OCI-M2 (cell line): ENCODE results near the gene AGER.

Experiments
- DNase-seq: peaks from one replicate; lab custom pipeline; 2025; ENCODE audit not compliant: unreplicated experiment; lab: John Stamatoyannopoulos, UW

The AGER gene

DNA sequence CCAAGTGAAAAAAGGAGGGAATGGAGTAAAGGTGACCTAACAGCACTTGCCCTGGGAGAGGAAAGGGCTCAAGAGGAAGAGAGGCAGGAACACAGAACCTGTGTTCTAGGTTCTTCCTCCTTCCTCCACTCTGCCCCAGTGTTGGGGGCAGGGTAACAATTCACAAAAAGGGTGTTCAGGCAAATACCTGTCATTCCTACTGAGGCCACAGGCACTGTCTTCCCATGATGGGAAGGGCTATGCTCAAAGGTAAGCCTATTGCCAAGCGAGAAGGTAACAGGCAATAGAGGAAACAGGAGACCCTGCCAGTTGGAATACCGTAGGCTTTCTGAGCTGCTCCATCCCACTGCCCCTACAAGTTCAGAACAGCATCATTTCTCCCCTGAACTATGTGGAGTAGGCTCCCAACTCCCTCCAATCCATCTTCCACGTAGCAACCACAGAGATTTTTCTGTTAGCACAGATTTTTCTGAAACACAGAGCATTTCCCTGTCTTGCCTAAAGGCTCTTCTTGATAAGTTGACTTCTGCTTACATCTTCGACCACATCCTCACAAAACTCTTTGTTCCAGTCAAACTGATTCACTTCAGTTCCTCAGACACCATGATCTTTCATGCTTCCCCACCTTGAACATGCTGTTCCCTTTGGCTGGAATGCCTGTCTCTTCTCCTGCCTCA lies 10.9 kb downstream of the AGER start:
- DNase-seq, result no peak

DNA sequence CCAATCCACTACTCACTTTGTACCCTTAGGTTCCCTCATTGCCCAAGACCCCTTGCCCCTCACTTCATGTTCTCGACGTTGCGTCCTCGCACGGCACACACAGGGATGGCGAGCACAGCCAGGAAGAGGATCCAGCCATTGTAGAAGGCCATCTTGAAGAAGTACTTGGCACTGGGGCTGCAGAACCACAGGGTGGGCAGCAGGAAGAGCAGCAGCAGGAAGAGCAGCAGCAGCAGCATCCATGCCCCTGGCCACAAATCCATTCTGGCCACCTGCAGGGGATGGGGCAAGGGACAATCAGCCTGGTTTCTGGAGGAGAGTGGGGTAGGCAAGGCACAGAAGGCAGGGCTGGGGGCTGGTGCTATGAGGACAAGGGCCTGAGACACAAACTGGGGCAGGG lies 12.8 kb downstream of the AGER start:
- DNase-seq, result no peak

DNA sequence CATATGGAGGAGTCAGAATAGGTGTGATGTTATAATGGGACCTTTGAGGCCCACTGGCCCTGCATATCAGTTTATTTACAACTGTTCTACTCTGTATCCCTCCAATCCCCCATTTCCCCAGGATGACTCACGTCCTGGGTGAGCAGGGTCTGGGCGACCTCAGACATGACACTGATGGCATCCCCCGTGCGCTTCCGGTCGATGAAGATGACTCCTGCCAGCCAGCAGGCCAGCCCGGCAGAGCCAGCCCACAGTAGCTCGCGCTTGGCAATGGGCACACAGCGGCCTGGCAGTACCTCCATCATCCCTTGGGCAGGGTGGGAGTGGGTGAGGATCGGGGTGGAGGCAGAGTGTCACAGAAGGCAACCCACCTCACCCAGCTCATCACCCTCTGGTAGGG lies 13.8 kb downstream of the AGER start:
- DNase-seq, result no peak

DNA sequence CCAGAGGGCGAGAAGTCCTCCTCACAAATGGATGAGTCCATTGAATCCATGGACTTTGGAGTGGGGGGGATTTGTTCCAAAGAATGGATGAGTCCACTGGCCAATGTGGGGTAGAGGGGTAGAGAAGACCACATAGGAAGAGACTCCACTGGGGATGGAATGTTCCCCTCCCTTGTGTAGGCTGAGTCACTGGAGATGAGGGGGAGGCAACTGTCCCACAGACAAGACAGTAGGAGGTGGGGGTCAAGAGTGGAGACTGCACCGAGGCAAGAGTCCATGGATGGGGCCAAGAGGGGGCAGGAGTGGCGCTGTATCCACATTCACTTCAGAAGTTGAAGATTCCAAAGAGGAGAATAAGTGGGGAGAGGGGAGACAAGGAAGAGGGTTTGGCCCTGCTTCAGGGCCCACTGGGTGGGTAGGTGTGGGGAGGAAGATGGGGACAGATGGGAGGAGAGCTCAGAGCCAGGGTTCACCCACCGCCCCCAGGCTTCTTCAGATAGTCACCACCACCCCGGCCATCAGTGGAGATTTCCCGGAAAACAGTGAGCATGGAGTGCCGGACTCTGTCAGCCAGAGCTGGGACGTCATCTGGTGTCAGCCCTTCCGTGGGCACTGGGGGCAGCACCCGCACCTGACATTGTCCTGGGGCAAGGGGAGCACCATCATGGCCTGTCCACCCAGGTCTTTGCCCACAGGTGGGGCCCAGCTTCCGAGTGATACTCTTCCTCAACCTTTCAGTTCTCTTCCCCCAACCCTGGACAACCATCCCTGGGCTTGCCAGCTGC lies 15.1 kb downstream of the AGER start:
- DNase-seq, result no peak

DNA sequence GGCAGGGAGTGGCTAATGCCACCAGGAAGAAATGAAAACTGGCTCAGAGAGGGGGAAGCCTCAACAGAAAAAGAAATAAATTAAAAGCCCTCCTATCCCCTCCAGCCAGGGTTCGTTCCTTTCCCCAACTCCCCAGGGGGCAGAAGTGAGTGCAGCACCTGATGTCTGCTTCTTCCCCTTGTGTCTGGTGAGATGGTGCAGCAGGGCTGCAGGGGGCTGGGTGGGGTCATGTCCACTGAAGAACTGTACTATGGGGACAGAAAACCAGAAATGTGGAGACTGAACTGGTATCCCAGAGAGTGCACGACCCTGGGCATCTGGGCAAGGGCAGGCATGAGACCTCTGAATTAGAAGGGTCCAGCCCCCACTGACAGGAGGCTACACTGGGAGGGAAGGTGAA lies 15.7 kb downstream of the AGER start:
- no peak for DNase-seq

DNA sequence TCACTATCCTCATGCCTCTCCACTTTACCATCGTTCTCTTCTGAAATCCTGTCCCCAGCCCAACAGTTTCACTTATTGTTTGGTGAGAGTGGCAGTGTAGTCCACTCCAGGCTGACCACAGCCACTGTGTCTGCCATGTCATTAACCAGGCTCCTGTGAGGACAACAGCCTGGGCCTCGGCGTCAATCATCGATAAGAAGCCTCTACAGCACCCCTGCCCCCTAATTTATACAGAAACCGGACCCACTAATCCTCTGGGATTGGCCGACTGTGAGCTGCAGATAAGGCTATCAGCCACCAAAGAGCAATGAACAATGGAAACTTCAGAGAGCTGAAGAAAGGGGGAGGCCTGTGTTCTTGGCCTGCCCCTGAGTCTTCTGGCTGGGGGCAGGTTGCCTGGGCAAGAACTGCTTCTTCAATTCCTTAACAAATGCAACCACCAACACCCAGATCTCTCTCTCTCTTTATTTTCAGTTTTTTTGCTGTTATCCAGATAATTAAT lies 16.2 kb downstream of the AGER start:
- peak; percentile 73 for DNase-seq

DNA sequence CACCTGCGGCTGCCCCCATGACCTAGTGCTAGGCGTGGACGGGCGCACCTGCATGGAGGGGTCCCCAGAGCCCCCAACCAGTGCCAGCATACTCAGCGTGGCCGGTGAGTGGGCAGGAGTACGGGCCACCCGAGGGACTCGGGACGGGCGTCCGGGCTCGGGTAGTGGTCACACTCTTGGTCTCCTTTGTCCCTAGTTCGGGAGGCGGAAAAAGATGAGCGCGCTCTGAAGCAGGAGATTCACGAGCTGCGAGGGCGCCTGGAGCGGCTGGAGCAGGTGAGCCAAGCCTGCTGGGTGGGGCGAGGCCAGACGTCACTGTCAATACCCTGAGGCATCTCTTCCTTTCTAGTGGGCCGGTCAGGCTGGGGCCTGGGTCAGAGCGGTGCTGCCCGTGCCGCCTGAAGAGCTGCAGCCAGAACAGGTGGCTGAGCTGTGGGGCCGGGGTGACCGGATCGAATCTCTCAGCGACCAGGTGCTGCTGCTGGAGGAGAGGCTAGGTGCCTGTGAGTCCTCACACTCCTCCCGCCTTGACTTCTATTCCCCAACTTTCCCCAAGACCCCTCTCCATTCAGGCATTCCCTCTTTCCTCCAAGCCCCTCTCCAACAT lies 16.8 kb downstream of the AGER start:
- no peak for DNase-seq

DNA sequence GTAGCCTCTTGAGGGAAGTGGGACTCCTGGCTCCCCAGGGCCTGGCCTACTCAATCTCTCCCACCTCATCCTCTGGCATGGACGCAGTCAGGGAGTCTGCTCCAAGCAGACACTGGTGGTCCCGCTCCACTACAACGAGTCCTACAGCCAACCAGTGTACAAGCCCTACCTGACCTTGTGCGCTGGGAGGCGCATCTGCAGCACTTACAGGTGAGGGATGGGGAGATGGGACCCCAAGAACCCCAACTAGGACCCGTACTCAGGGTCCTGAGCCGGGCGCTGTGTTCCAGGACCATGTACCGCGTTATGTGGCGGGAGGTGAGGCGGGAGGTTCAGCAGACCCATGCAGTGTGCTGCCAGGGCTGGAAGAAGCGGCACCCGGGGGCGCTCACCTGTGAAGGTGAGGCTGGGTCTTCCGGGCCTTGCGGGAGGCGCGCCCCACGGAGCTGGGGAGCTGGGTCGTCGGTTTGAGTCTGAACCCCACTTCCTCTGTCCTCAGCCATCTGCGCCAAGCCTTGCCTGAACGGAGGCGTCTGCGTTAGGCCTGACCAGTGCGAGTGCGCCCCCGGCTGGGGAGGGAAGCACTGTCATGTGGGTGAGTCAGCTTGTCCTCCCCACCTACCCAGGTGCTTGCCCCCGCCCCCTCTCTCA lies 17.5 kb downstream of the AGER start:
- no peak for DNase-seq

DNA sequence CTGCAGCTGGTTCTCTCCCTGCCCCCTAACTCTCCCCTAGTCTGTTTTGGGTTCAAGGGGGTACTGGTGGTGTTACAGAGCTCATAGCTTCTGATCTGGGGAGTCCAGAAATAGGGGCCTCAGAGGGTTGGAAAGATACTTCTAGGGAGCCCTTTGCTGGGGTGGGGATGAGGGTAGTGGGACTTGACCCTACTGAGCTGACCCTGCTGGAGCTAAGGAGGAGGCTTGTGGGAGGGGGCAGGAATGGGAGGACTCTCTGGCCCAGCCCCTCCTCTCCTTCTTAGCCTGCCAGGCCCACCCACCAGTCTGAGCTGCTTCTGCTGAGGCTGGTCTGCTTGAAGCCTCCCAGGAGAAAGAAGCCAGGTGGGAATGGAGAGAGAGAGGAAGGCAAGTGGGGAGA lies 19.8 kb downstream of the AGER start, which contains the start of gene EGFL8:
EGFL8 (plus strand) TSS at position 301 of the 400 bp plus-strand sequence. CDS start 1,571 bp downstream, outside the sequence.
- DNase-seq, result no peak

DNA sequence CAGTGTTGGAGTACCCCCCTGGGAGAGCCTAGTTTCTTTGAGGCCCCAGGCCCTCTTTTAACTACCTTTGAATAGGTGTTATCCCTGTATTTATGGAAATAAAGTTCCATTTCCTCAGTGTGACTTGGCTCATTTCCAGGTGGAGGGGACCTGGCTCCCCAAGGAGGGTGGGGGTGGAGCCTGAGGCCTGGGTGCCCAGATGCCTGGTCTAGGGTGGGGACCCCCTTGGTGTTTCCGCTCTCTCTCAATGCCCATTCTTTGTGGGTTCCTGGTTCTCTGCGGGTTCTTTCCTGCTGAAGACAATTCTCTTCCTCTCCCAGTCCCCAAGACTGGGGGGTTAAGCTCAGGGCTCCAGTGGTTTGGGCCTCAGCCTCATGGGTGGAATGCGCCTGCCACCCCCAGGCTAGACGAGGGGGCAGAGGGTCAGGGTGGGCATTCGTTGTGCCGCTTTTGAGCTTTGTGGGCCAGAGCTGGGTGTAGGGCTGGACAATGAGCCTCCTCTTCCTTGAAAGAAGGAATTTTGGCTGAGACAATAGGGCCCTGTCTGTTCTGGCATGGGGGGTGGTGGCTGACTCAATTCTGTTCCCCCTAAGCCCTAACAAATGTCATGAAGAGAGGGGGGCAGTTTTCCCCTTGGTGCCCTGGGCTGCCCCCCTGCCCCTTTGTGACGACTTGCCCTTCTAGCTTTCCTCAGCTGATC lies 20.3 kb downstream of the AGER start:
- DNase-seq, result no peak

DNA sequence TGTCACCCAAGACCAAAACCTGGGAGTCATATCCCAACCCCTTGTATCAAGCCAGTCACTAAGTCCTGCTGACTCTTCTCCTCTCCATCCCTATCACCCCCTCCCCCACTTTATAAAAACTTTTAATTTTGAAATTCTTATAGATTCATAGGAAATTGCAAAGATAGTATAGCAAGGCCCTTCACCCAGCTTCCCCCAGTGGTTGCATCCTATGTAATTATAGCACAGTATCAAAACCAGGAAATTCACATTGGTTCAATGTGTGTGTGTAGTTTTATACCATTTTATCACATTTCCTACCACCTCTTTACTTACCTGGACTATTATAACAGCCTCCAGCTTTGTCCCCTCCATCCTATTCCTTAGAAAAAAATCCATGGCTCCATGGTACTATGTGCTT lies 26.0 kb downstream of the AGER start:
- no peak for DNase-seq

DNA sequence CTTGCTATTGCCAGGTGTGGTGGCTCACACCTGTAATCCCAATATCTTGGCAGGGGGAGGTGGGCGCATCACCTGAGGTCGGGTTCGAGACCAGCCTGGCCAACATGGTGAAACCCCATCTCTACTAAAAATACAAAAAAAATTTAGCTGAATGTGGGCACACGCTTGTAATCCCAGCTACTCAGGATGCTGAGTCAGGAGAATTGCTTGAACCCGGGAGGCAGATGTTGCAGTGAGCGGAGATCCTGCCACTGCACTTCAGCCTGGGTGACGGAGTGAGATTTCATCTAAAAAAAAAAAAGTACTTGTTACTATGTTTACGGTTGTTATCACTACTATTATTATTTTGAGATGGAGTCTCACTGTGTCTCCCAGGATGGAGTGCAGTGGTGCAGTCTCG lies 27.2 kb downstream of the AGER start:
- no peak for DNase-seq

DNA sequence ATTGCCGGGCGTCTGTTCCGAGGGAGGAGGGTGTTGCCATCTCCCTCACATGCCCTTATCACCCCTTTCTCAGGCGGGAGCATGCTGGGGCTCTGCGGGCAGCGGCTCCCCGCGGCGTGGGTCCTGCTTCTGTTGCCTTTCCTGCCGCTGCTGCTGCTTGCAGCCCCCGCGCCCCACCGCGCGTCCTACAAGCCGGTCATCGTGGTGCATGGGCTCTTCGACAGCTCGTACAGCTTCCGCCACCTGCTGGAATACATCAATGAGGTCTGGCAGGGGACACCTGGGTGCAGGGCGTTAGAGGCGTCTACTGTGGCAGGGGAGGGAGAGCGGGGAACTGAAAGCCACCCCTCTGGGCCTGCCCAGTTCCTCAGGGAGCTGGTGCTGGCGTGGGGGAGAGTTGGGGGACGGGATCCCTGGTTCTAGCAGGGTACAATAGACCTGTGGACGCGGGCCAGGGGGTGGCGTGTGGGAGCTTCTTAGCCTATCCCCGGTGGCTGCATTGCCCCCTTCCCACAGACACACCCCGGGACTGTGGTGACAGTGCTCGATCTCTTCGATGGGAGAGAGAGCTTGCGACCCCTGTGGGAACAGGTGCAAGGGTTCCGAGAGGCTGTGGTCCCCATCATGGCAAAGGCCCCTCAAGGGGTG lies 29.4 kb downstream of the AGER start:
- no peak for DNase-seq

DNA sequence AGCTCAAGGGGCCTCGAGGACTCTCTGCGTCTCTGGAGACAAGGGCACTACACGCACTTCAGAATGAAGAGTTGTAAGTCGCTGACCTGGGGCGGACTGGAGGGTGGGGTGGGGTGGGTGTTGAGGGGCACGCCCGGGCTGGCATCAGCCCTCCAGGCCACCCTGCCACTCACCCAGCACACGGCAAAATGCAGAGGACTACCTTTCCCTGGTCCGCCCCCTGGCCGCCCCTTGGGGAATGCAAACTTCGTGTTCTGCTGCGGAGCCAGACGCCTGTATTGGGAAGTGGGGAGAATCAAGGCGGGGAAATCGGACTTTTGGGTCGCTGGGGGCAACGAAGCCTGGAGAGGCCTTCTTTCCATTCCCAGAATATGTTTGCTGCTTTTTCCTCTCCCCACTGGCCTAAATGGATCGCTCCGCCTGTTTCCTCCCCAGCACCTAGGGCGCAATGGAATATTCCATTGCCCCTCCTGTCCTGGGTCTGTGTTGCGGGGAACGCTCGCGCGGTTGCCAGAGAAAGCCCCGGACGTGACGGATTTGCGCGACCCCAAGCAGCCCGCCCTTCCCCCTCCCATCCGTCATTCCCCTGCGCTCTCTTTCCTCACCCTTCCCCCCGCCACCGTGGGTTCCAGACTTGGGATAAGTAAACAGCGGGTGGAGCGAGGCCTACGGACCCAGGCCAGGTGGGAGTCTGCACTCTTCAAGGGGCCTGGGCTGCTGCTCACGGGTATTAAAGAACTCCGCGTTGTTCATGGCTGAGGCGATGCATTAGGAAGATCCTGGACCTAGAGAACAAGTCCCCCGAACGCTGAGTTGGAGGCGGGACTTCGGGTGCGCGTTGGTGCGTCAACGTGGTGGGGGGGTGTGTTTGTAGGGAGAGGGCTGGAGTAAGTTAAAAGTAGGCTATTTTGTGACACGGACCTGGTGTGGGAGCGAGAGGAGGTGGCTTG lies 30.2 kb downstream of the AGER start, which contains the start of gene PPT2:
PPT2 (plus strand) TSS at position 578 of the 950 bp plus-strand sequence. CDS start 454 bp downstream, outside the sequence.
- DNase-seq, result peak; percentile 59

DNA sequence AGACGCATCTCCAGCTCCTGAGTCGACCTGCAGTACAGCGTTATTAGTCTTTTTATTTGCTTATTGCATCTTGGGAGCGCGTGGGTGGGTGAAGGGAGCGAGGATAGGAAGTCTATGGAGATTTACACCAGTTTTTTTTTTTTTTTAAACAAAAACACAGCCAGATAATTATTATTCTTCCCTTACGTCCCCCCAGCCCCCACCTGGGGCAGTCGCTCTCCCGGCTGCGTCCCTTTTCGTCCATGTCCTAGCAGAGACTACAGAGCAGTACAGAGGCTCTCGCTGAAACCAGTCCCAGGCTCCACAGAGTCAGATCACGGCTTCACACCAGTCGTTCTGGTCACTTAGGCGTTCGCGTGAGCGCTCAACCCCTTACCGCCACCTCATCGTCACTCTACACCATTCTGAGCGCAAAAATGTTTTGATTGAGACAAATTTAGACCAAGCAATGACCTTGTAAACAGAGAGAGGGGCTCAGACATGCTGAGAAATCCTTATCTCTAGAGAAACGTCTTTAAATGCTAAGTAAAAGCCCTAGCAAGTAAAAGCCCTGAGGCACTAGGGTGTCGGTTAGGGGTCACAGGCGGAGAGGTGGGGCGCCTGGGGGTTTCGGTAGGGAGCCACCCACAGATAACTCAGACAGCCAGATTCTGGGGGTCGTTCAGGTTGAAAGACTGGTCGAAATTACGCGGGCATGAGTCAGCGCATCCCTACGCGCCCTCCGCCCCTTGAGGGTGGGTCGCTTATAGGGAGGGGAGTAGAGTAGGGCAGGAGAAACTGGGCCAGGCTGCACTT lies 31.1 kb downstream of the AGER start:
- peak; percentile 40 for DNase-seq

DNA sequence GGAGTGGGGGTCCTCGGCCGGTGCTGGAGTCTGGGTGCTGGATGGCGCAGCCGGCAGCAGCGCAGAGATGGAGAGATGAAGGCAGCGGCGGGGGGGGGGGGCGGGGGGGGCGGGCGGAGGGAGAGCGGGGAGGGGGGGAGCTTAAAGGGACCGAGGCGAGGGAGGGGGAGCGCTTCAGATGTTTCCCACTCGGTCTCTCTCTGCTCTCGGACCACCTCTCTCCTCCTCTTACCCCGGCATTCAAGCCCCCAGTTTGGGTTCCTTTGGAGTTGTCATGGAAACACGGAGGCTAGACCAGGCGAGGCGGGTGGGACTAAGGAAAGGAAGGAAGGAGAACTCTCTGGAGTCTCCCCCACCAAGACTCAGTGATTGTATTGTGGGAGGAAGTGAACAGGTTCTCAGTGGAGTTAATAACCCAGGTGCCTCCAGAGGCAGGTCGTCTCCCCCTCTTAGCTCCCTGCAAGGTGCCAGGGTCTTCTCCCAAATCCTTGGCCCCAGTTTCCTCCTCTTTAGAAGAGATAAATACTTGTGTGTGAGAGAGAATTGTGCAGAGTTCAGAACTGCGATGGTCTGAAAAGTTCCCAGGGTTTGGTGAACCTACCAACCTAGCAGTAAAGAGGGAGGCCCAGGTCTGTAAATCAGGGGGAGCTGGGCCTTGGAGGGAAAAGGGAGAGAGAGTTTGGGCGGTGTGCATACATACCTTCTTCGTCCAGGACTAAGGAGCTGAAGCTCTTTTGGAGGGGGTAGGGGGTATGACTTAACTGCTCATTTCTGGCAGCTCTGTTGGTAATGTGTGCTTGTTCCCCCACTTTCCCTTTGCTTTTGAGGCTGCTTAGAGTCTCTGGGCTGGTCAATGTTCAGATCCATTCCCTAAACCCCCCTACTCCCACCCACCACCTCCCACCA lies 31.9 kb downstream of the AGER start, which contains the start of gene PRRT1:
PRRT1 (minus strand) TSS at position 77 of the 906 bp plus-strand sequence. CDS start 112 bp downstream, outside the sequence.
- DNase-seq, result no peak
